K562 (cell line): ENCODE data around the gene NRARP. TPM values are rescaled to one million over a fixed set of nuclear protein-coding genes. Genes with fewer than 3 reads are reported as not detected.

Experiments used
- ATAC-seq: fragments of 200-7000 bp; cut with Tn5 transposase; 3 replicates; pipeline ENCODE4 v1.9.1; 2020; ENCODE audit warnings: moderate library complexity
- BruUV-seq: library from RNA; stranded (reverse); fragments of 400-500 nt; replicated peaks from 2 replicates; lab custom pipeline; 2021; lab: Mats Ljungman, UMichigan
- CTCF ChIA-PET: fragments of 300-600 bp; formaldehyde crosslinking; extraction: SDS; loops from one replicate; lab custom pipeline; 2021; ENCODE audit warnings: low intra/inter-chr PET ratio; lab: Yijun Ruan, JAX
- POLR2A ChIA-PET: fragments of 300-600, 350-650 bp; sonication (Branson Sonifier 250); formaldehyde crosslinking; extraction: SDS; loops from one replicate; lab custom pipeline; 2021; ENCODE audit warnings: antibody characterized with exemption, inconsistent platforms; lab: Yijun Ruan, JAX
- DNase-seq, 4 experiments: peaks; one replicate each; pipeline versions ENCODE4 v3.0.0 to v3.0.0-alpha.2; 2011 to 2018; ENCODE audit warnings: low spot score in 3 of 4, mixed read lengths in 3 of 4; ENCODE audit errors: extremely low read depth in 1 of 4
- FAIRE-seq: peaks from 2 replicates; lab custom pipeline; 2011; peaks lifted over from hg19 to GRCh38; lab: Jason Lieb, UNC
- H2AFZ ChIP-seq: 2 replicates; pipeline ENCODE4 v1.6.0; 2011; ENCODE audit warnings: low read depth, low read length, control low read depth, inconsistent platforms
- H3K27ac ChIP-seq: fragments of 200-600 bp; 3 replicates; pipeline ENCODE4 v1.8.0; 2011; ENCODE audit warnings: low read depth, mild to moderate bottlenecking, control low read depth, inconsistent platforms, low read length, moderate library complexity, mixed read lengths; ENCODE audit errors: extremely low read depth
- H3K27me3 ChIP-seq, 2 experiments: fragments of 300-600 bp in 1 of 2; 2 replicates in 1 of 2; 3 replicates in 1 of 2; pipeline versions ENCODE4 v1.6.0 to v1.8.0; 2011; ENCODE audit warnings: inconsistent platforms in 2 of 2, low read length in 2 of 2, mild to moderate bottlenecking in 1 of 2, mixed read lengths in 1 of 2, moderate library complexity in 1 of 2; ENCODE audit not compliant: control insufficient read depth in 2 of 2, insufficient read depth in 2 of 2
- H3K36me3 ChIP-seq: fragments of 300-600 bp; 3 replicates; pipeline ENCODE4 v1.8.0; 2011; ENCODE audit warnings: mild to moderate bottlenecking, low read length, inconsistent platforms; ENCODE audit not compliant: control insufficient read depth, insufficient read depth
- H3K4me1 ChIP-seq, 2 experiments: fragments of 200-600 bp in 1 of 2; replicated peaks in 1 of 2; 2 replicates in 1 of 2; 3 replicates in 1 of 2; pipeline versions ENCODE4 v1.5.1 to v1.8.0; 2011; ENCODE audit warnings: inconsistent platforms in 2 of 2, low read length in 2 of 2, mild to moderate bottlenecking in 1 of 2, mixed read lengths in 1 of 2, moderate library complexity in 1 of 2; ENCODE audit not compliant: control insufficient read depth in 2 of 2, insufficient read depth in 2 of 2
- H3K4me2 ChIP-seq: 2 replicates; pipeline ENCODE4 v1.6.1; 2011; ENCODE audit warnings: low read length, control low read depth, inconsistent platforms, mixed read lengths; ENCODE audit not compliant: insufficient read depth
- H3K4me3 ChIP-seq: fragments of 200-600 bp; sonication (generic), shearing (Covaris generic); 2 replicates; pipeline ENCODE4 v1.5.1; 2016; ENCODE audit warnings: control low read depth, inconsistent platforms
- H3K79me2 ChIP-seq: fragments of 200-600 bp; 3 replicates; pipeline ENCODE4 v1.8.0; 2011; ENCODE audit warnings: low read length, inconsistent platforms; ENCODE audit not compliant: control insufficient read depth, insufficient read depth
- H3K9ac ChIP-seq, 2 experiments: 2 replicates each; pipeline versions ENCODE4 v1.6.0 to v1.6.1; 2011; ENCODE audit warnings: low read depth in 2 of 2, low read length in 2 of 2, control low read depth in 1 of 2, inconsistent platforms in 1 of 2, mild to moderate bottlenecking in 1 of 2, mixed read lengths in 1 of 2; ENCODE audit not compliant: insufficient read depth in 1 of 2
- H3K9me1 ChIP-seq: one replicate; pipeline ENCODE4 v1.6.0; 2011; ENCODE audit warnings: inconsistent platforms, mild to moderate bottlenecking, low read length, moderate library complexity; ENCODE audit not compliant: control insufficient read depth, insufficient read depth
- H3K9me3 ChIP-seq: replicated peaks from 2 replicates; pipeline ENCODE4 v1.5.1; 2011; ENCODE audit warnings: low read depth, low read length, inconsistent platforms; ENCODE audit not compliant: control insufficient read depth, insufficient read depth
- H4K20me1 ChIP-seq: replicated peaks from 2 replicates; pipeline ENCODE4 v1.6.1; 2011; ENCODE audit warnings: low read length, inconsistent platforms, mixed read lengths; ENCODE audit not compliant: control insufficient read depth, insufficient read depth
- BCLAF1 ChIP-seq, 2 experiments: fragments of 450-650 bp in 1 of 2; IDR thresholded peaks; 2 replicates each; pipeline ENCODE4 v1.6.1; 2011 to 2017; ENCODE audit warnings: low read depth in 2 of 2, antibody characterized with exemption in 1 of 2, borderline replicate concordance in 1 of 2, low read length in 1 of 2, mild to moderate bottlenecking in 1 of 2, mixed read lengths in 1 of 2; ENCODE audit not compliant: control insufficient read depth in 1 of 2
- GTF3C2 ChIP-seq: IDR thresholded peaks from 3 replicates; pipeline ENCODE4 v1.6.1; 2011; ENCODE audit warnings: borderline replicate concordance, mild to moderate bottlenecking, moderate library complexity; ENCODE audit not compliant: insufficient read length; ENCODE audit errors: extremely low read depth
- SPI1 ChIP-seq: IDR thresholded peaks from 2 replicates; pipeline ENCODE4 v1.6.1; 2011; ENCODE audit warnings: low read depth, low read length, control low read depth, borderline replicate concordance
- ZNF184 ChIP-seq: sonication (generic); formaldehyde crosslinking; IDR thresholded peaks from 2 replicates; pipeline ENCODE4 v1.5.0; 2020; ENCODE audit warnings: missing genetic modification reagents
- WGBS: fragments of 100-300 bp; shearing (Covaris generic); methylation state at CpG from one replicate; pipeline ENCODE4 v1.1.6; 2016; ENCODE audit warnings: low coverage, mixed read lengths; ENCODE audit not compliant: insufficient coverage; ENCODE audit errors: missing lambda C conversion rate; 5-methylcytosine and 5-hydroxymethylcytosine counted together
- in situ Hi-C: fragments of 300-500 bp; cut with MboI; formaldehyde crosslinking; loops from 4 replicates; pipeline ENCODE4 v1.15.0; 2018; ENCODE audit warnings: inconsistent platforms, mixed read lengths
- intact Hi-C: fragments of 100-400 bp; cut with micrococcal nuclease; formaldehyde crosslinking; loops from 2 replicates; pipeline ENCODE4 v1.14.2; 2022
- polyA plus RNA-seq, 8 experiments: library from polyadenylated mRNA; depleted of rRNA in 4 of 8; stranded (reverse) in 5 of 8; unstranded in 3 of 8; fragments of >200 nt; fragmentation: Nextera tagmentation in 2 of 8; fragmentation: Illumina TruSeq in 1 of 8; extraction: Ambion mirVana in 2 of 8; extraction: Trizol in 1 of 8; gene quantifications; 2 replicates each; pipeline versions ENCODE4 v1.2.1 to v1.2.3, GENCODE V29; 2011 to 2014; ENCODE audit warnings: inconsistent platforms in 1 of 8, missing spikeins in 1 of 8
- total RNA-seq, 7 experiments: library from RNA; depleted of rRNA in 6 of 7; stranded (reverse); fragments of >200 nt in 6 of 7; fragmentation: Illumina TruSeq in 2 of 7; extraction: Trizol in 2 of 7; gene quantifications; 2 replicates each; pipeline versions ENCODE4 v1.2.1 to v1.2.3, GENCODE V29; 2011 to 2021; ENCODE audit warnings: low replicate concordance in 1 of 7

Gene NRARP
- total and polyA plus RNA-seq, 9 of the 15 experiments (the other 6 are each of a cell fraction or from before 2014, with no cell fraction given) = 2.0 to 24.5 (median 7.2) TPM; not detected in 2

- intact Hi-C loops (no loop called here), in situ Hi-C loops (no loop called here)
- TF ChIP-seq ZNF184 (CRISPR knock-in tag) (no peak), GTF3C2 (no peak), SPI1 (no peak), BCLAF1 (IDR thresholded peaks at IDR 0.05; ENCODE audit: borderline replicate concordance in 1 of 2, control insufficient read depth in 1 of 2, low read depth in 2 of 2, low read length in 1 of 2) (no peak)
- TF ChIP-seq, all 486 proteins: peak for 0
- H3K4me3 ChIP-seq = no peak overlapping the region
- no peak for FAIRE-seq
- no peak overlapping the region for H2AFZ ChIP-seq
- no peak for ATAC-seq
- no TSS peak for BruUV-seq
- no peaks in the 10 kb centered on the region for H3K9me3 ChIP-seq
- no peak for DNase-seq
- H3K27me3 ChIP-seq = no peaks in the 10 kb centered on the region
- WGBS = 39% methylated on average over 4 of the region's 18 CpGs
- POLR2A ChIA-PET = interaction anchor here (0.9 to 1.2 kb wide), 3 partner anchors 12 to 165 kb away, joined by 3 to 8 read pairs (median 6); partner anchors contain the start of gene NRARP
- H3K9me1 ChIP-seq = no peaks in the 10 kb centered on the region
- H3K9ac ChIP-seq = peak overlapping the region in 1 of 2 experiments; percentile 71; a peak in 2 of 4 replicates
- CTCF ChIA-PET = no interaction called here
- 0 out of 2 replicates have a peak, but pooled peaks cover 5% of the 10 kb centered on the region for H4K20me1 ChIP-seq
- H3K79me2 ChIP-seq = no peaks in the 10 kb centered on the region
- no peaks in the 10 kb centered on the region for H3K36me3 ChIP-seq
- H3K4me1 ChIP-seq = peaks cover 16 to 98% of the 10 kb centered on the region in 2 experiments
- H3K27ac ChIP-seq = peak overlapping the region; percentile 91; the same call in 1 of the 3 replicates
- H3K4me2 ChIP-seq = no peak overlapping the region
Measured at GRCh38 chr9:137315581-137316011, 13.5 kb upstream of the NRARP start.
